Neuron (in vitro differentiated cells): ENCODE results near the gene PTPRH.
A peak's percentile ranks its signal among the peaks of the same experiment; 100 is the strongest.

Experiments used
- H2AFZ ChIP-seq: one replicate; pipeline ENCODE4 v1.6.1; 2013; ENCODE audit warnings: low read depth, mild to moderate bottlenecking, inconsistent platforms, low read length, moderate library complexity
- H3K27me3 ChIP-seq: one replicate; pipeline ENCODE4 v1.6.1; 2013; ENCODE audit warnings: low read length; ENCODE audit not compliant: insufficient read depth
- H3K36me3 ChIP-seq: one replicate; pipeline ENCODE4 v1.6.1; 2013; ENCODE audit warnings: low read length; ENCODE audit not compliant: insufficient read depth
- H3K4me1 ChIP-seq: one replicate; pipeline ENCODE4 v1.6.1; 2013; ENCODE audit warnings: low read length; ENCODE audit not compliant: insufficient read depth
- H3K4me3 ChIP-seq: 2 replicates; pipeline ENCODE4 v1.5.1; 2013; ENCODE audit warnings: mild to moderate bottlenecking, low read length, moderate library complexity
- H3K9me3 ChIP-seq: one replicate; pipeline ENCODE4 v1.6.1; 2013; ENCODE audit warnings: low read length

The PTPRH gene

GRCh38 chr19:55146705-55147273 is 62.5 kb downstream of the PTPRH start:
- H3K27me3 ChIP-seq = peaks cover 45% of the 10 kb centered on the region
- H3K4me3 ChIP-seq = no peak overlapping the region
- no peak overlapping the region for H2AFZ ChIP-seq
- no peaks in the 10 kb centered on the region for H3K9me3 ChIP-seq
- no peaks in the 10 kb centered on the region for H3K36me3 ChIP-seq
- H3K4me1 ChIP-seq = peaks cover 6% of the 10 kb centered on the region

DNA sequence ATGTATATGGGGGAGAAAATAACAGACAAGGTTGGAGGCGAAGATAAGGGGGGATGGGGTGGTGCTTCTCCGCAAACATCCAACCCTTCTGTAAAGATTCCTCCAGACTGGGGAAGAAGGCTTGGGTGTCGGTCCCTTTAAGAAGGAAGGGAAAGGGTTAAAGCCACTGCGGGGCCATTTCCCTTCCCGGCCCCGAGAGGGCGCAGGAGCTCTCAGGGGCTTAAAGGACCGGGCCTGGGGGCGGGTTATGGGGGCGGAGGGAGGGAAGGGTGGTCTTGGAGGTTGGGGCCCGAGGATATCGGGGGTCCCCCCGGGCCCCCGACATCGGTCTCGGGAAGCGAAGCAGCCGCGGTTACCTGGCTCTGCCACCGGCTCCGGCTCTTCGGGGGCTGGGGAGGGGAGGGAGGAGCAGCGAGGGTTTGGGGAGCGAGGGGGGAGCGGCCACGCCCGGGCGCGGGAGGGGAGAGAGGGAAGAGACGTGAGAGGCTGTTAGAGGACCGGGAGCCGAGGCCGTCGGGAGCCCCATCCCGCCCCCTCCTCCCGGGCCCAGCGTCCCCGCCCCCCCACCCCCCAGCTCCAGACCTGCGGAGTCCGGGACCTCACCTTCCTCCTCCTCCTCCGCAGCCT is 63.1 kb downstream of the PTPRH start:
- H3K36me3 ChIP-seq = no peaks in the 10 kb centered on the region
- peaks cover 45% of the 10 kb centered on the region for H3K27me3 ChIP-seq
- no peaks in the 10 kb centered on the region for H3K9me3 ChIP-seq
- no peak overlapping the region for H2AFZ ChIP-seq
- H3K4me1 ChIP-seq = peaks cover 6% of the 10 kb centered on the region
- H3K4me3 ChIP-seq = no peak overlapping the region

DNA sequence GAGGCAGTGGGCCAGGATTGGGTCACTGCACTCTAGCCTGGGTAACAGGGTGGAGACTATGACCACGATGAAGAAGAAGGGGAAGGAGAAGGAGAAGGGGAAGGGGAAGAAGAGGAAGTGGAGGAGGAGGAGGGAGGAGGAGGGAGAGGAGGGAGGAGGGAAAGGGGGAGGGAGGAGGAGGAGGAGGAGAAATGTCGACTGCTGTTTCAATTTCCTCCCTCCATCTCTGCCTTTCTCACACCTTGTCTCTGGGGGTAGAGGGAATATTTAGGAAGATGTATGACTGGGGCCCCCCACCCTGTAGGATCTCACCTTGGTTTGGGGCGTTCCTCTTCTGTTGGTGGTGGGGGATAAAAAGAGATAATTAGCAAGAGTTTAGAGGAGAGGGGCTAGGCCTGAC is 64.1 kb downstream of the PTPRH start:
- H3K27me3 ChIP-seq = peaks cover 45% of the 10 kb centered on the region
- H2AFZ ChIP-seq = no peak overlapping the region
- H3K9me3 ChIP-seq = no peaks in the 10 kb centered on the region
- H3K4me1 ChIP-seq = peaks cover 9% of the 10 kb centered on the region
- H3K4me3 ChIP-seq = no peak overlapping the region
- H3K36me3 ChIP-seq = no peaks in the 10 kb centered on the region

GRCh38 chr19:55141696-55142095 is 67.6 kb downstream of the PTPRH start:
- Histone ChIP-seq H3K4me3 (no peak overlapping the region), H3K36me3 (no peaks in the 10 kb centered on the region), H2AFZ (no peak overlapping the region)

DNA sequence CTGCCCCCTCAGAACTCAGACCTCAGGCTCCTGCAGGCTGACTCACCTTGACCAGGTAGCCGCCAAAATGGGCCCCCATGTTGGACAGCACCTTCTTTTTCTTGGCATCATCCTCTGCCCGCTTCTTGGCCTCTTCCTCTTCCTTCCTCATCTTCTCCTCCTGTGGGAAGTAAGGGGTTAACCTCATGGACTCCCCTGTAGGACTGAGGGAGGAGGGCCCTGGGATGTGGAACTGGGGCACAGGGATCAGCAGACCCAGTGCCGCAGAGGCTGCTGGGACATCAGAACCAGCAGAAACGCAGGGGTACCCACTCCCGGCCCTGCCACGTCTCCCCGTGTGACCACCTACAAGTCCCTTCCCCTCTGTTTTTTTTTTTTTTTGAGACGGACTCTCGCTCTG is 71.4 kb downstream of the PTPRH start:
- Histone ChIP-seq H3K36me3 (no peaks in the 10 kb centered on the region), H3K4me3 (no peak overlapping the region), H3K27me3 (peaks cover 2% of the 10 kb centered on the region), H3K9me3 (no peaks in the 10 kb centered on the region), H2AFZ (no peak overlapping the region), H3K4me1 (peaks cover 14% of the 10 kb centered on the region)

More at GRCh38 chr19:55141696-55142095, 67.6 kb downstream of the PTPRH start:
- Histone ChIP-seq H3K27me3 (peaks cover 26% of the 10 kb centered on the region), H3K9me3 (no peaks in the 10 kb centered on the region), H3K4me1 (peaks cover 5% of the 10 kb centered on the region)

DNA sequence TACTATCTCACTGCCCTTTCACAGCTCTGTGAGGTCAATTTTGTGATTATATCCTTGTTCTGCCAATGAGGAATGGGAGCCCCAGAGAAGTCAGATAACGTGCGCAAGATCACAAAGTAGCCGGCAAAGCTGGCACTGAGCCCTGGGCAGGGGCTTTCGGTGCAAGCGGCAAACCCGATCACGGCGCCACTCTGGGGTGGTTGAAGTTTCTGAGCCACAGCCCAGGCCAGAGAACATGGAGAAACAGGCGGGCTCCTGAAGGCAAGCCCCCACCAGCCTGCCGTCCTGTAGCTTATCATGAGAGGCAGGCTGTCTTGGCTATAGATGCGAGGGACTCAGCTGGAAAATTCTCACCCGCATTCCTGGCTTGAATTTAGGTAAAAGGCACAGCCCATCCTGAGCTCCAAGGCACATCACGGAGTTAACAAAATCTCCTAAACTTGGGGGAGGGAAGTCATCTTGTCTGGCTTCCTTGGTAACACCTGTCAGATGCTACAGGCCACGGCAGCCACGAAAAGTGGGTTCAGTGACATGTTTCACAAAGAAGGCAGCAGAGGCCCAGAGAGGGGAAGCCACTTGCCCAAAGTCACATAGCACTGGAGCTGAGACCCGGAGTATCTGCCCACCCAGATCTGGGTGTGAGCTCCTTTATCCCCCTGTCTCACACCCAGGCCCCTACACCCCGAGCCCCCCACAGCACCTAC is 72.8 kb downstream of the PTPRH start:
- Histone ChIP-seq H3K27me3 (peaks cover 2% of the 10 kb centered on the region), H3K4me1 (peaks cover 14% of the 10 kb centered on the region), H3K36me3 (no peaks in the 10 kb centered on the region)

GRCh38 chr19:55134736-55135135 is 74.6 kb downstream of the PTPRH start:
- no peak overlapping the region for H3K4me3 ChIP-seq
- no peaks in the 10 kb centered on the region for H3K36me3 ChIP-seq
- H3K9me3 ChIP-seq = no peaks in the 10 kb centered on the region
- peaks cover 10% of the 10 kb centered on the region for H3K4me1 ChIP-seq
- H3K27me3 ChIP-seq = peaks cover 4% of the 10 kb centered on the region
- no peak overlapping the region for H2AFZ ChIP-seq

More for the DNA sequence above, 72.8 kb downstream of the PTPRH start:
- Histone ChIP-seq H3K9me3 (no peaks in the 10 kb centered on the region), H2AFZ (no peak overlapping the region), H3K4me3 (no peak overlapping the region)

GRCh38 chr19:55133639-55134444 is 75.5 kb downstream of the PTPRH start:
- no peak overlapping the region for H3K4me3 ChIP-seq

DNA sequence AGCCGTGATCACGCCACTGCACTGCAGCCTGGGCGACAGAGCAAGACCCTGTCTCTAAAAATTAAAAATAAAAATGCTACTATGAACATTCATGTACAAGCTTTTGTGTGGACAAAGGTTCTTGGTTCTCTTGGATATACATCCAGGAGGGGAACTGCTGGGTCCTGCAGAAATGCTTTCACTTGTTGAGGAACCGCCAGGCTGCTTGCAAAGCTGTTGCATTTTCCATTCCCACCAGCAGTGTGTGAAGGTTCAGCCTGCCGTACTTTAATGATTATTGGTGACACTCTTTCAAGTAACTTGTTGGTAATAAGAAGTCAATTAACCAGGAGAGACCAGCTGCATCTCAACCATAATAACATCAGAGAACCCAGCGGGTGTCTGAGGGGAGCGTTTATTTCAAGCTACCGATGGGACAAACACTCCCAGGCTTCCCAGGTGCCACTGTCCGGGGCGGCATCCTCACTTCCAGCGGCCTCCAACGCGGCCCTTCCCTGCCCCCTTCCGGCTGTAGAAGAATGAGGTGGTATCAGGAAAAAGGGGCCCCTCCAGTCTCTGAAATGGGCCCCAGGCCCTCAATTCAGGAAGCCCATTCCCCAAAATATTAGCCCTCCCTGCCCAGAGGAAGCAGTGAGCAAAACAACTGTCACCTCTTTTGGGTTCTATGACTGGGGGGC is 76.7 kb downstream of the PTPRH start:
- Histone ChIP-seq H3K4me1 (peaks cover 10% of the 10 kb centered on the region), H3K36me3 (no peaks in the 10 kb centered on the region), H2AFZ (no peak overlapping the region), H3K4me3 (no peak overlapping the region), H3K9me3 (no peaks in the 10 kb centered on the region), H3K27me3 (peaks cover 7% of the 10 kb centered on the region)

More at GRCh38 chr19:55133639-55134444, 75.5 kb downstream of the PTPRH start:
- peaks cover 10% of the 10 kb centered on the region for H3K4me1 ChIP-seq
- no peaks in the 10 kb centered on the region for H3K36me3 ChIP-seq
- no peaks in the 10 kb centered on the region for H3K9me3 ChIP-seq
- peak overlapping the region; percentile 24 for H2AFZ ChIP-seq
- peaks cover 10% of the 10 kb centered on the region for H3K27me3 ChIP-seq

DNA sequence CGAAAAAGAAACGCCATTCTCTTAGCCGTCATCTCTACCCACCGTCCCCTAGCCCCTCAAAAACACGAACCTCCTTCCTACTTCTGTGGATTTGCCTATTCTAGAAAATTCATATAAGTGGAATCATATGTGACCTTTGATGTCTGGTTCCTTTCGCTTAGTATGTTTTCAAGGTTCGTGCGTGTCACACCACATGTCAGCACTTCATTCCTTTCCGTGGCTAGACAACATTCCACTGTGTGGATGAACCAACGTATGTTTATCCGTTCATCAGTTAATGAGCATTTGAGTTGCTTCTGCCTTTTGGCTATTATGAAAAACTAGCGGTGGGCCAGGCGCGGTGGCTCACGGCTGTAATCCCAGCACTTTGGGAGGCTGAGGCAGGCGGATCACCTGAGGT is 77.9 kb downstream of the PTPRH start:
- H2AFZ ChIP-seq = no peak overlapping the region
- H3K9me3 ChIP-seq = no peaks in the 10 kb centered on the region
- H3K36me3 ChIP-seq = no peaks in the 10 kb centered on the region

More for the DNA sequence above, 77.9 kb downstream of the PTPRH start:
- Histone ChIP-seq H3K27me3 (peaks cover 7% of the 10 kb centered on the region), H3K4me1 (peaks cover 9% of the 10 kb centered on the region), H3K4me3 (no peak overlapping the region)
